Endometrial microvascular endothelial cells (primary cell): Measurements from ENCODE around the gene DES. TPM values are rescaled to one million over a fixed set of nuclear protein-coding genes. Genes with fewer than 3 reads are reported as not detected.
"Not testable (repeated sequence)": the region's sequence is repeated elsewhere in the genome, so short reads cannot be mapped to it uniquely, and the experiment has no call there.

Experiments used
- in situ Hi-C: cut with HindIII; loops from 2 replicates; pipeline ENCODE4 v1.10.0; 2017; ENCODE audit warnings: low sequenced_read_pairs, low pct_unique_long_range_greater_than_20kb; ENCODE audit errors: inconsistent ontology term
- total RNA-seq: library from RNA; depleted of rRNA; stranded (reverse); fragments of >200 nt; gene quantifications from one replicate; pipeline ENCODE4 v1.2.3, GENCODE V29; 2015; ENCODE audit errors: inconsistent ontology term

Gene DES
- not detected for total RNA-seq

GRCh38 chr2:219418155-219419011 lies at the start of gene DES:
DES (plus strand) TSS chr2:219418377; CDS start chr2:219418463, 86 bp downstream.
- in situ Hi-C loops = no loop called here

GRCh38 chr2:219368690-219369191 lies 49.4 kb upstream of the DES start:
- in situ Hi-C loops = no loop called here

GRCh38 chr2:219369447-219369861 lies 48.7 kb upstream of the DES start:
- in situ Hi-C loops = no loop called here

- in situ Hi-C loops = no loop called here
Measured at GRCh38 chr2:219378163-219378851, 39.9 kb upstream of the DES start.

GRCh38 chr2:219380926-219381325 lies 37.3 kb upstream of the DES start:
- in situ Hi-C loops = no loop called here

GRCh38 chr2:219381448-219381847 lies 36.7 kb upstream of the DES start:
- in situ Hi-C loops = no loop called here

- in situ Hi-C loops = no loop called here
Measured at GRCh38 chr2:219384083-219384713, 34.0 kb upstream of the DES start.

GRCh38 chr2:219384859-219385258 lies 33.3 kb upstream of the DES start:
- in situ Hi-C loops = no loop called here

GRCh38 chr2:219385958-219386520 lies 32.1 kb upstream of the DES start:
- in situ Hi-C loops = no loop called here

- in situ Hi-C loops = no loop called here
Measured at GRCh38 chr2:219386532-219387280, 31.5 kb upstream of the DES start.

GRCh38 chr2:219387306-219388120 lies 30.7 kb upstream of the DES start, which contains the start of gene DNPEP:
DNPEP (minus strand) TSS chr2:219387912; CDS start chr2:219387794, 118 bp downstream.
- in situ Hi-C loops = no loop called here

- in situ Hi-C loops = no loop called here
Measured at GRCh38 chr2:219388121-219388906, 29.9 kb upstream of the DES start.

- in situ Hi-C loops = no loop called here
Measured at GRCh38 chr2:219388907-219389156, 29.3 kb upstream of the DES start.

- in situ Hi-C loops = no loop called here
Measured at GRCh38 chr2:219392754-219393153, 25.4 kb upstream of the DES start.

- in situ Hi-C loops = not testable (repeated sequence)
Measured at GRCh38 chr2:219395056-219395455, 23.1 kb upstream of the DES start.

- in situ Hi-C loops = no loop called here
Measured at GRCh38 chr2:219395609-219396008, 22.6 kb upstream of the DES start.

- in situ Hi-C loops = no loop called here
Measured at GRCh38 chr2:219396863-219397457, 21.2 kb upstream of the DES start.
